Natural killer cell treated with Interleukin-12 subunit alpha and Interleukin-12 subunit beta and Interleukin-15 and Interleukin-18, amount 100 ng/mL, for 72 hours (primary cell): ENCODE results near the gene PDE1A. TPM values are rescaled to one million over a fixed set of nuclear protein-coding genes. Genes with fewer than 3 reads are reported as not detected.

Experiments used
- ATAC-seq, 2 donors: fragments of 150-1000 bp; cut with Tn5 transposase in 1 of 2; sonication (Bioruptor Pico), chemical (Tn5 transposase) in 1 of 2; 2 replicates each; pipeline ENCODE4 v1.10.0; 2021
- DNase-seq: peaks from one replicate; pipeline ENCODE4 v3.0.0; 2022; ENCODE audit warnings: low spot score
- H3K27ac Mint-ChIP-seq, 2 donors: 1 replicate in 1 of 2; 2 replicates in 1 of 2; pipeline ENCODE4 v1.8.0; 2022; ENCODE audit warnings: mixed read lengths in 2 of 2, mild to moderate bottlenecking in 1 of 2, moderate library complexity in 1 of 2
- H3K27me3 Mint-ChIP-seq, 2 donors: 1 replicate in 1 of 2; 2 replicates in 1 of 2; pipeline ENCODE4 v1.8.0; 2022; ENCODE audit warnings: mixed read lengths in 2 of 2
- H3K36me3 Mint-ChIP-seq: one replicate; pipeline ENCODE4 v1.8.0; 2022; ENCODE audit warnings: mixed read lengths
- H3K4me1 Mint-ChIP-seq, 2 donors: 1 replicate in 1 of 2; 2 replicates in 1 of 2; pipeline ENCODE4 v1.8.0; 2022; ENCODE audit warnings: low read depth in 2 of 2, mixed read lengths in 2 of 2, mild to moderate bottlenecking in 1 of 2
- H3K4me3 Mint-ChIP-seq: one replicate; pipeline ENCODE4 v1.8.0; 2022; ENCODE audit warnings: mixed read lengths
- H3K9me3 Mint-ChIP-seq: 2 replicates; pipeline ENCODE4 v1.8.0; 2022; ENCODE audit warnings: mixed read lengths
- total RNA-seq, 2 donors: library from RNA; stranded (reverse); gene quantifications; one replicate each; pipeline ENCODE4 v1.2.3, GENCODE V29; 2022

Gene PDE1A
- not detected for total RNA-seq

GRCh38 chr2:182426918-182427240, at the start of gene PDE1A:
Gene PDE1A (minus strand): TSS chr2:182427036.
- ATAC-seq: no peak
- peaks cover 4% of the 10 kb centered on the region for H3K9me3 Mint-ChIP-seq
- no peaks in the 10 kb centered on the region for H3K4me1 Mint-ChIP-seq
- no peaks in the 10 kb centered on the region for H3K27me3 Mint-ChIP-seq
- no peak within 1 kb of the TSS for H3K27ac Mint-ChIP-seq
- no peak within 1 kb of the TSS for H3K4me3 Mint-ChIP-seq
- DNase-seq: no peak
- H3K36me3 Mint-ChIP-seq: no peaks in the 10 kb centered on the region

- no peak overlapping the region for H3K27ac Mint-ChIP-seq
- no peak for DNase-seq
- H3K27me3 Mint-ChIP-seq: no peaks in the 10 kb centered on the region
- H3K4me1 Mint-ChIP-seq: no peaks in the 10 kb centered on the region
- peaks cover 11% of the 10 kb centered on the region for H3K9me3 Mint-ChIP-seq
- H3K36me3 Mint-ChIP-seq: no peaks in the 10 kb centered on the region
- ATAC-seq: no peak
- no peak overlapping the region for H3K4me3 Mint-ChIP-seq
Measured at GRCh38 chr2:182473635-182474034, 46.8 kb upstream of the PDE1A start.

GRCh38 chr2:182463760-182464159, 36.9 kb upstream of the PDE1A start:
- Mint-ChIP-seq H3K4me3 (no peak overlapping the region), H3K27me3 (no peaks in the 10 kb centered on the region), H3K36me3 (no peaks in the 10 kb centered on the region), H3K4me1 (no peaks in the 10 kb centered on the region), H3K9me3 (peaks cover 10% of the 10 kb centered on the region), H3K27ac (no peak overlapping the region)
- ATAC-seq (no peak), DNase-seq (no peak)

- no peaks in the 10 kb centered on the region for H3K36me3 Mint-ChIP-seq
- H3K9me3 Mint-ChIP-seq: peaks cover 7% of the 10 kb centered on the region
- H3K4me1 Mint-ChIP-seq: no peaks in the 10 kb centered on the region
- H3K27ac Mint-ChIP-seq: no peak overlapping the region
- DNase-seq (no peak), ATAC-seq (no peak)
- H3K27me3 Mint-ChIP-seq: no peaks in the 10 kb centered on the region
- no peak overlapping the region for H3K4me3 Mint-ChIP-seq
Measured at GRCh38 chr2:182456784-182457183, 29.9 kb upstream of the PDE1A start.

GRCh38 chr2:182452456-182452990, 25.7 kb upstream of the PDE1A start:
- no peak for ATAC-seq

GRCh38 chr2:182448371-182448770, 21.5 kb upstream of the PDE1A start:
- H3K4me3 Mint-ChIP-seq: no peak overlapping the region
- no peaks in the 10 kb centered on the region for H3K36me3 Mint-ChIP-seq
- no peak overlapping the region for H3K27ac Mint-ChIP-seq
- no peaks in the 10 kb centered on the region for H3K4me1 Mint-ChIP-seq
- no peaks in the 10 kb centered on the region for H3K9me3 Mint-ChIP-seq
- no peaks in the 10 kb centered on the region for H3K27me3 Mint-ChIP-seq
- DNase-seq: no peak
- no peak for ATAC-seq

More at GRCh38 chr2:182452456-182452990, 25.7 kb upstream of the PDE1A start:
- Mint-ChIP-seq H3K9me3 (no peaks in the 10 kb centered on the region), H3K27ac (no peak overlapping the region), H3K4me1 (no peaks in the 10 kb centered on the region), H3K4me3 (no peak overlapping the region), H3K36me3 (no peaks in the 10 kb centered on the region), H3K27me3 (no peaks in the 10 kb centered on the region)
- DNase-seq: no peak

- H3K4me1 Mint-ChIP-seq: no peaks in the 10 kb centered on the region
- H3K27me3 Mint-ChIP-seq: no peaks in the 10 kb centered on the region
- ATAC-seq (no peak), DNase-seq (no peak)
- no peak overlapping the region for H3K4me3 Mint-ChIP-seq
- no peaks in the 10 kb centered on the region for H3K9me3 Mint-ChIP-seq
- no peak overlapping the region for H3K27ac Mint-ChIP-seq
- H3K36me3 Mint-ChIP-seq: no peaks in the 10 kb centered on the region
Measured at GRCh38 chr2:182447863-182448262, 21.0 kb upstream of the PDE1A start.

GRCh38 chr2:182447163-182447562, 20.3 kb upstream of the PDE1A start:
- Mint-ChIP-seq H3K4me3 (no peak overlapping the region), H3K9me3 (no peaks in the 10 kb centered on the region), H3K27ac (no peak overlapping the region), H3K4me1 (no peaks in the 10 kb centered on the region), H3K27me3 (no peaks in the 10 kb centered on the region), H3K36me3 (no peaks in the 10 kb centered on the region)
- ATAC-seq (no peak), DNase-seq (no peak)

GRCh38 chr2:182446087-182446486, 19.3 kb upstream of the PDE1A start:
- H3K27ac Mint-ChIP-seq: no peak overlapping the region
- ATAC-seq: no peak
- no peaks in the 10 kb centered on the region for H3K9me3 Mint-ChIP-seq
- DNase-seq: no peak
- no peaks in the 10 kb centered on the region for H3K4me1 Mint-ChIP-seq
- no peaks in the 10 kb centered on the region for H3K36me3 Mint-ChIP-seq
- no peaks in the 10 kb centered on the region for H3K27me3 Mint-ChIP-seq
- H3K4me3 Mint-ChIP-seq: no peak overlapping the region

- Mint-ChIP-seq H3K4me1 (no peaks in the 10 kb centered on the region), H3K4me3 (no peak overlapping the region), H3K9me3 (peaks cover 3% of the 10 kb centered on the region), H3K27me3 (no peaks in the 10 kb centered on the region), H3K27ac (no peak overlapping the region), H3K36me3 (no peaks in the 10 kb centered on the region)
- no peak for DNase-seq
- ATAC-seq: no peak
Measured at GRCh38 chr2:182445391-182445965, 18.6 kb upstream of the PDE1A start.

- DNase-seq (no peak), ATAC-seq (no peak)
- Mint-ChIP-seq H3K27me3 (no peaks in the 10 kb centered on the region), H3K9me3 (peaks cover 3% of the 10 kb centered on the region), H3K36me3 (no peaks in the 10 kb centered on the region), H3K4me3 (no peak overlapping the region), H3K27ac (no peak overlapping the region), H3K4me1 (no peaks in the 10 kb centered on the region)
Measured at GRCh38 chr2:182444806-182445205, 18.0 kb upstream of the PDE1A start.

- Mint-ChIP-seq H3K27ac (no peak overlapping the region), H3K4me3 (no peak overlapping the region), H3K4me1 (no peaks in the 10 kb centered on the region), H3K36me3 (no peaks in the 10 kb centered on the region), H3K27me3 (no peaks in the 10 kb centered on the region), H3K9me3 (peaks cover 3% of the 10 kb centered on the region)
- DNase-seq: no peak
- ATAC-seq: no peak
Measured at GRCh38 chr2:182444170-182444569, 17.3 kb upstream of the PDE1A start.

- no peak for ATAC-seq
- no peak overlapping the region for H3K4me3 Mint-ChIP-seq
- no peaks in the 10 kb centered on the region for H3K27me3 Mint-ChIP-seq
- no peaks in the 10 kb centered on the region for H3K36me3 Mint-ChIP-seq
- DNase-seq: no peak
- no peak overlapping the region for H3K27ac Mint-ChIP-seq
- H3K4me1 Mint-ChIP-seq: no peaks in the 10 kb centered on the region
- peaks cover 14% of the 10 kb centered on the region for H3K9me3 Mint-ChIP-seq
Measured at GRCh38 chr2:182436252-182436651, 9.4 kb upstream of the PDE1A start.

GRCh38 chr2:182435754-182436153, 8.9 kb upstream of the PDE1A start:
- no peak for DNase-seq
- Mint-ChIP-seq H3K4me1 (no peaks in the 10 kb centered on the region), H3K27ac (no peak overlapping the region), H3K27me3 (no peaks in the 10 kb centered on the region), H3K36me3 (no peaks in the 10 kb centered on the region), H3K9me3 (peaks cover 16% of the 10 kb centered on the region), H3K4me3 (no peak overlapping the region)
- ATAC-seq: no peak

- H3K4me1 Mint-ChIP-seq: no peaks in the 10 kb centered on the region
- no peaks in the 10 kb centered on the region for H3K36me3 Mint-ChIP-seq
- DNase-seq: no peak
- H3K4me3 Mint-ChIP-seq: no peak overlapping the region
- H3K9me3 Mint-ChIP-seq: peaks cover 14% of the 10 kb centered on the region
- H3K27me3 Mint-ChIP-seq: no peaks in the 10 kb centered on the region
- H3K27ac Mint-ChIP-seq: no peak overlapping the region
- ATAC-seq: no peak
Measured at GRCh38 chr2:182432051-182432450, 5.2 kb upstream of the PDE1A start.
